Measurements from ENCODE around the gene ARID3A.

Gene ARID3A

GRCh38 chr19:964116-964520 is 38.3 kb downstream of the ARID3A start:
- no peaks in the 10 kb centered on the region for H3K4me1 Mint-ChIP-seq (ENCODE audit: low read depth)
- no peak overlapping the region for H3K4me3 Mint-ChIP-seq
- H3K36me3 Mint-ChIP-seq: peaks cover 2% of the 10 kb centered on the region
- H3K27ac Mint-ChIP-seq: no peak overlapping the region
- no peaks in the 10 kb centered on the region for H3K9me3 Mint-ChIP-seq (ENCODE audit: low read depth)
- H3K27me3 Mint-ChIP-seq: no peaks in the 10 kb centered on the region

- Mint-ChIP-seq H3K9me3 (ENCODE audit: low read depth) (no peaks in the 10 kb centered on the region), H3K27me3 (no peaks in the 10 kb centered on the region), H3K4me3 (no peak overlapping the region), H3K36me3 (peaks cover 2% of the 10 kb centered on the region), H3K4me1 (ENCODE audit: low read depth) (no peaks in the 10 kb centered on the region), H3K27ac (no peak overlapping the region)
Measured at GRCh38 chr19:964761-965694, 39.2 kb downstream of the ARID3A start.

DNA sequence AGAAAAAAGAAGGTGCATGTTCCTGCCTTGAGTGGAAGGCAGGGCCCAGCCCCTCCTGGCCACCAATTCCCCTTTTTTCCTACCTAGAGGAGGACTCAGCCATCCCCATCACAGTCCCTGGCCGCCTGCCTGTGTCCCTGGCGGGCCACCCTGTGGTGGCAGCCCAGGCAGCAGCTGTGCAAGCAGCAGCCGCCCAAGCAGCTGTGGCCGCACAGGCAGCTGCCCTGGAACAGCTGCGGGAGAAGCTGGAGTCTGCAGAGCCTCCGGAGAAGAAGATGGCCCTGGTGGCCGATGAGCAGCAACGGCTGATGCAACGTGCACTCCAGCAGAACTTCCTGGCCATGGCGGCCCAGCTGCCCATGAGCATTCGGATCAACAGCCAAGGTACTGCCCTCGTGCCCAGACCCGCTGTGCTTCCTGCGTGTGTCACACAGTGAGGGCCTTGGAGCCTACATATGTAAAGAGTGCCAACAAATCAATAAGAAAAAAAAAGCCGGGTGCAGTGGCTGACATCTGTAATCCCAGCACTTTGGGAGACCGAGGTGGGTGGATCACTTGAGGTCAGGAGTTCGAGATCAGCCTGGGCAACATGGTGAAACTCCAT is 40.8 kb downstream of the ARID3A start:
- H3K36me3 Mint-ChIP-seq: peaks cover 7% of the 10 kb centered on the region
- no peaks in the 10 kb centered on the region for H3K27me3 Mint-ChIP-seq
- no peak overlapping the region for H3K27ac Mint-ChIP-seq
- H3K9me3 Mint-ChIP-seq (ENCODE audit: low read depth): peaks cover 5% of the 10 kb centered on the region
- H3K4me1 Mint-ChIP-seq (ENCODE audit: low read depth): no peaks in the 10 kb centered on the region
- H3K4me3 Mint-ChIP-seq: no peak overlapping the region

DNA sequence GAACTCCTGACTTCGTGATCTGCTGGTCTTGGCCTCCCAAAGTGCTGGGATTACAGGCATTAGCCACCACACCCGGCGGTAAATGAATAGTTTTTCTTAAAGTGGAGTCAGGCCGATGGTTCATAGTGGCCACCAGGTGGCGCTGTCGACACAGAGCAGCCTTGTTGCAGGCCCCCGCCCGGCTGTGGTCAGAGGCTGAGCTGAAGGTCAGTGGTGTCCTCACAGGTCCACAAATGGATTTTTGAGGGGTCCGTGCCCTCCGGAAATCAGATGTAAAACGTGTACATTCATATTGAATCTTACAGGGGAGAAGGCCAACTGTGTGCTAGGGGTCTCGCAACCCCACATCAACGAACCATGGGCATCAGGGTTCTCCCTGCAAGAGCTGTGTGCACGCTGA is 44.9 kb downstream of the ARID3A start:
- H3K4me1 Mint-ChIP-seq (ENCODE audit: low read depth): no peaks in the 10 kb centered on the region
- H3K36me3 Mint-ChIP-seq: peaks cover 7% of the 10 kb centered on the region
- no peak overlapping the region for H3K4me3 Mint-ChIP-seq
- H3K9me3 Mint-ChIP-seq (ENCODE audit: low read depth): peaks cover 5% of the 10 kb centered on the region
- H3K27ac Mint-ChIP-seq: peak overlapping the region; percentile 50
- no peaks in the 10 kb centered on the region for H3K27me3 Mint-ChIP-seq

- H3K9me3 Mint-ChIP-seq (ENCODE audit: low read depth): peaks cover 5% of the 10 kb centered on the region
Measured at GRCh38 chr19:971795-972194, 46.0 kb downstream of the ARID3A start.

DNA sequence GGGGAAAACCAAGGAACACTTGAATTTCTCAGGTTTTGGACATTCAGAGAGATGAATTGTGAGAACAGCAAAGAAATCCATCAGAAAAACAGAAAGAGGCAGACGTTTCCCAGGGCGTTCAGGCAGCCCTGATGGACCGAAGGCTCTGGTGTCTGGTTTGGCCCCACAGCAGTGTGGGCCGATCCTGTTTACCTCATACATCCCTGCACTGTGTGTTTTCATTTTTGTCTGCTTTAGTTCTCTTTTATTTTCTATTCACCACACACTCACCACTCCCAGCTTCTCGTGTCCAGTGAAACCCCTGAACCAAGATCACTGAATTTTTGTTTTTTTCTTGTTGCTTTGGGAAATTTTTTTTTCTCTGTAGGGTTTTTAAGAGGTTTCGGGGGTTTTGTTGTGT is 46.4 kb downstream of the ARID3A start:
- Mint-ChIP-seq H3K4me1 (ENCODE audit: low read depth) (no peaks in the 10 kb centered on the region), H3K4me3 (no peak overlapping the region), H3K9me3 (ENCODE audit: low read depth) (peaks cover 5% of the 10 kb centered on the region), H3K27ac (no peak overlapping the region), H3K36me3 (peaks cover 7% of the 10 kb centered on the region), H3K27me3 (no peaks in the 10 kb centered on the region)

More at GRCh38 chr19:971795-972194, 46.0 kb downstream of the ARID3A start:
- H3K36me3 Mint-ChIP-seq: peaks cover 7% of the 10 kb centered on the region
- H3K4me1 Mint-ChIP-seq (ENCODE audit: low read depth): no peaks in the 10 kb centered on the region
- no peak overlapping the region for H3K4me3 Mint-ChIP-seq
- H3K27me3 Mint-ChIP-seq: no peaks in the 10 kb centered on the region
- H3K27ac Mint-ChIP-seq: no peak overlapping the region

- Mint-ChIP-seq H3K4me3 (no peak overlapping the region), H3K4me1 (ENCODE audit: low read depth) (no peaks in the 10 kb centered on the region), H3K36me3 (peaks cover 7% of the 10 kb centered on the region), H3K27me3 (no peaks in the 10 kb centered on the region), H3K27ac (no peak overlapping the region), H3K9me3 (ENCODE audit: low read depth) (peaks cover 5% of the 10 kb centered on the region)
Measured at GRCh38 chr19:973726-974563, 48.1 kb downstream of the ARID3A start.

- peaks cover 7% of the 10 kb centered on the region for H3K36me3 Mint-ChIP-seq
- H3K4me3 Mint-ChIP-seq: no peak overlapping the region
- no peaks in the 10 kb centered on the region for H3K27me3 Mint-ChIP-seq
- no peak overlapping the region for H3K27ac Mint-ChIP-seq
- peaks cover 5% of the 10 kb centered on the region for H3K9me3 Mint-ChIP-seq (ENCODE audit: low read depth)
- no peaks in the 10 kb centered on the region for H3K4me1 Mint-ChIP-seq (ENCODE audit: low read depth)
Measured at GRCh38 chr19:974564-975257, 48.9 kb downstream of the ARID3A start.

- Mint-ChIP-seq H3K9me3 (ENCODE audit: low read depth) (no peaks in the 10 kb centered on the region), H3K4me1 (ENCODE audit: low read depth) (no peaks in the 10 kb centered on the region), H3K27ac (no peak overlapping the region), H3K4me3 (no peak overlapping the region), H3K36me3 (peaks cover 3% of the 10 kb centered on the region), H3K27me3 (no peaks in the 10 kb centered on the region)
Measured at GRCh38 chr19:976476-976875, 50.6 kb downstream of the ARID3A start.

GRCh38 chr19:977058-977464 is 51.2 kb downstream of the ARID3A start:
- Mint-ChIP-seq H3K9me3 (ENCODE audit: low read depth) (no peaks in the 10 kb centered on the region), H3K27ac (no peak overlapping the region), H3K4me3 (no peak overlapping the region), H3K27me3 (no peaks in the 10 kb centered on the region), H3K4me1 (ENCODE audit: low read depth) (no peaks in the 10 kb centered on the region), H3K36me3 (peaks cover 3% of the 10 kb centered on the region)

DNA sequence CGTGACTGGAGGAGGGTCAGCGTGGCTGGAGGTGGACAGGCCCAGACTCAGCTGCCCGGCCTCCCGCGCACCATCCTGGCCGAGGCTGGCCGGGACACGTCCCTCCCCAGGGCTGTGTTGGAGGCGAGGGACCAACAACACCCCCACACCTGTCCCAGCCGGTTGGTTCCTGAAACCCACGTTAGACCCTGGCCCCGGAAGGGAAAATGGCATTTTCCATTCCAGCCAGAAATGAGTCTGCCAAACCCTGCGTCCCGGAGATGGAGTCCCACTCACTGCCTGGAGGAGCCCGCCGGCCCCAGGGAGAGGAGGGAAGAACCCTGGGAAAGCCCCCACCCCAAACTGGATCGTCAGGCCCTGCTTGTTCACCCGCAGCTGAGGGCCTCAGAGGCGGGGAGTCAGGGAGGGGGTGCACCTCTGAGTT is 53.5 kb downstream of the ARID3A start:
- no peaks in the 10 kb centered on the region for H3K9me3 Mint-ChIP-seq (ENCODE audit: low read depth)
- no peak overlapping the region for H3K4me3 Mint-ChIP-seq
- no peak overlapping the region for H3K27ac Mint-ChIP-seq
- no peaks in the 10 kb centered on the region for H3K27me3 Mint-ChIP-seq
- H3K36me3 Mint-ChIP-seq: no peaks in the 10 kb centered on the region
- peaks cover 2% of the 10 kb centered on the region for H3K4me1 Mint-ChIP-seq (ENCODE audit: low read depth)

- Mint-ChIP-seq H3K27me3 (no peaks in the 10 kb centered on the region), H3K9me3 (ENCODE audit: low read depth) (no peaks in the 10 kb centered on the region), H3K36me3 (no peaks in the 10 kb centered on the region), H3K27ac (no peak overlapping the region), H3K4me1 (ENCODE audit: low read depth) (peaks cover 7% of the 10 kb centered on the region), H3K4me3 (no peak overlapping the region)
Measured at GRCh38 chr19:980133-980998, 54.5 kb downstream of the ARID3A start.

DNA sequence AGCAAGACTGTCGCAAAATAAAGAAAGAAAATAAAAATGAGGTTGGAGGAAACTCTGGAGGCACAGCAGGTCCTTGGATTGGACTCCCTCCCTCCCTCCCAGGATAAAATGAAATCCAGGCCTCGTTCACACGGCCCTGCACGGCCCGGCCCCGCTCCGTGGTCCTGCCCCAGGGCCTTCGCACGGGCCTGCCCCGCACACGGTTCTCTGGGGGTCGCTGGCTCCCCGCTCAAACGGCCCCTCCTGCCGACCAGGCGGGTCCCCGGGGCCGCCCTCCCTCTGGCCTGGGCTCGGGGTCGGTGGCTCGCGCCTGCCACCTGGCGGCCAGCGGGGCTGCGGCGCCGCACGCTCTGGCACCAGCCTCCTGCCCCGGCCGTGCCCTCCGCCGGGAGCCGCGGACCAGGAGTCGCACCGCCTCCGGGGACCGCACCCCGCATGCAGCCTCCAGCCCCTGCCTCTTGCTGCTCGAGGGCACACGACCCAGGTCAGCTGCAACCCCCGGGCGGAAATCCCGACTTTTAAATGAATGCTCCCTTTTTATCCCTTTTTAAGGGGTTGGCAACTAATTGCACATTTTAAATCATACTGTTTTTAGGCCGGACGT is 56.8 kb downstream of the ARID3A start:
- H3K27ac Mint-ChIP-seq: no peak overlapping the region
- H3K36me3 Mint-ChIP-seq: no peaks in the 10 kb centered on the region
- H3K9me3 Mint-ChIP-seq (ENCODE audit: low read depth): no peaks in the 10 kb centered on the region
- H3K4me1 Mint-ChIP-seq (ENCODE audit: low read depth): peaks cover 10% of the 10 kb centered on the region
- no peak overlapping the region for H3K4me3 Mint-ChIP-seq
- H3K27me3 Mint-ChIP-seq: no peaks in the 10 kb centered on the region

Measured in activated naive CD8-positive, alpha-beta T cell (primary cell).